Ramos (cell line): ENCODE data around the gene CLSTN2.

Experiments
- in situ Hi-C: fragments of 300-500 bp; cut with MboI; formaldehyde crosslinking; loops from one replicate; pipeline ENCODE4 v1.14.3; 2022; ENCODE audit warnings: low sequenced_read_pairs; ENCODE audit not compliant: unreplicated experiment

Gene CLSTN2

GRCh38 chr3:140165781-140166180 lies 230.8 kb downstream of the CLSTN2 start:
- in situ Hi-C loops: no loop called here

- in situ Hi-C loops: no loop called here
Measured at GRCh38 chr3:140166861-140167599, 232.0 kb downstream of the CLSTN2 start.

GRCh38 chr3:140167600-140168281 lies 232.8 kb downstream of the CLSTN2 start:
- in situ Hi-C loops: no loop called here

GRCh38 chr3:140170612-140171011 lies 235.6 kb downstream of the CLSTN2 start:
- in situ Hi-C loops: no loop called here

GRCh38 chr3:140176526-140176925 lies 241.5 kb downstream of the CLSTN2 start:
- in situ Hi-C loops: no loop called here

- in situ Hi-C loops: no loop called here
Measured at GRCh38 chr3:140177943-140178342, 243.0 kb downstream of the CLSTN2 start.

GRCh38 chr3:140178482-140178881 lies 243.5 kb downstream of the CLSTN2 start:
- in situ Hi-C loops: no loop called here

GRCh38 chr3:140180603-140181002 lies 245.6 kb downstream of the CLSTN2 start:
- in situ Hi-C loops: no loop called here

GRCh38 chr3:140185375-140185774 lies 250.4 kb downstream of the CLSTN2 start:
- in situ Hi-C loops: no loop called here

- in situ Hi-C loops: no loop called here
Measured at GRCh38 chr3:140186421-140186920, 251.5 kb downstream of the CLSTN2 start.

GRCh38 chr3:140187028-140187427 lies 252.0 kb downstream of the CLSTN2 start:
- in situ Hi-C loops: no loop called here

- in situ Hi-C loops: no loop called here
Measured at GRCh38 chr3:140187656-140188221, 252.8 kb downstream of the CLSTN2 start.

GRCh38 chr3:140188285-140188684 lies 253.3 kb downstream of the CLSTN2 start:
- in situ Hi-C loops: no loop called here

GRCh38 chr3:140189267-140189666 lies 254.3 kb downstream of the CLSTN2 start:
- in situ Hi-C loops: no loop called here

- in situ Hi-C loops: no loop called here
Measured at GRCh38 chr3:140189976-140190375, 255.0 kb downstream of the CLSTN2 start.

- in situ Hi-C loops: no loop called here
Measured at GRCh38 chr3:140196970-140197369, 262.0 kb downstream of the CLSTN2 start.

- in situ Hi-C loops: no loop called here
Measured at GRCh38 chr3:140198242-140198641, 263.3 kb downstream of the CLSTN2 start.

GRCh38 chr3:140199008-140199407 lies 264.0 kb downstream of the CLSTN2 start:
- in situ Hi-C loops: no loop called here

- in situ Hi-C loops: no loop called here
Measured at GRCh38 chr3:140199743-140200142, 264.8 kb downstream of the CLSTN2 start.

GRCh38 chr3:140203510-140203909 lies 268.5 kb downstream of the CLSTN2 start:
- in situ Hi-C loops: no loop called here

- in situ Hi-C loops: no loop called here
Measured at GRCh38 chr3:140204271-140204984, 269.4 kb downstream of the CLSTN2 start.
